ENCODE measurements around the gene SLC6A19.
"Not testable (repeated sequence)": the region's sequence is repeated elsewhere in the genome, so short reads cannot be mapped to it uniquely, and the experiment has no call there.

The SLC6A19 gene

DNA sequence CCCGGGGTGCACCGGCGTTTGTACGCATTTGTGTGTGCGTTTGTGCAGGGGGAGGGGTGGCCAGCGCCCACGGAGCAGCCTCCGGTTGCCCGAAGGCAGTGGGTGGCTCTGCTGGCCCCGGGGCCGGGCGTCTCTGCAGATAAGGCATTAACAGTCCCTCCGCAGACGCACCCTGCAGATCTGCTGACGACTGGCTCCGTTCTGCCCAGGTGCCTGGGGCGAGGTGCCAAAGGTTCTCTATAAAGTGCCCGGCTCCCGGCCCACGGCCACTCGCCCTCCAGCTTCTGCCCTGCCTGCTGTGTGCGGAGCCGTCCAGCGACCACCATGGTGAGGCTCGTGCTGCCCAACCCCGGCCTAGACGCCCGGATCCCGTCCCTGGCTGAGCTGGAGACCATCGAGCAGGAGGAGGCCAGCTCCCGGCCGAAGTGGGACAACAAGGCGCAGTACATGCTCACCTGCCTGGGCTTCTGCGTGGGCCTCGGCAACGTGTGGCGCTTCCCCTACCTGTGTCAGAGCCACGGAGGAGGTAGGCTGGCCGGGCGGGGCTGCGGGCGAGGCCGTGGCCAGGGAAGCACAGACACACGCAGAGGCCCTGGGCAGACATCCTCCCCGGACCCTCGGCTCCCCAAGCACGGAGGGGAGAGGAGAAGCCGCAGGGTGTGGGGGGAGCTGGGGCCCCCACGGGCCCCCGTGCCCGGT is at the start of gene SLC6A19:
Gene SLC6A19 (plus strand): TSS at position 269 of the 699 bp plus-strand sequence. CDS start 56 bp downstream, at position 325.
- Histone ChIP-seq H3K9me3 (ENCODE audit: control insufficient read depth, low read length) (no peaks in the 10 kb centered on the region), H3K36me3 (ENCODE audit: control insufficient read depth, insufficient read depth, low read length) (no peaks in the 10 kb centered on the region), H3K4me1 (ENCODE audit: control insufficient read depth, insufficient read depth, low read length) (peaks cover 23% of the 10 kb centered on the region), H3K27me3 (ENCODE audit: control insufficient read depth, insufficient read depth, low read length) (peaks cover 24% of the 10 kb centered on the region), H3K4me3 (ENCODE audit: low read length) (no peak within 1 kb of the TSS), H3K9ac (ENCODE audit: low read length) (no peak within 1 kb of the TSS)

DNA sequence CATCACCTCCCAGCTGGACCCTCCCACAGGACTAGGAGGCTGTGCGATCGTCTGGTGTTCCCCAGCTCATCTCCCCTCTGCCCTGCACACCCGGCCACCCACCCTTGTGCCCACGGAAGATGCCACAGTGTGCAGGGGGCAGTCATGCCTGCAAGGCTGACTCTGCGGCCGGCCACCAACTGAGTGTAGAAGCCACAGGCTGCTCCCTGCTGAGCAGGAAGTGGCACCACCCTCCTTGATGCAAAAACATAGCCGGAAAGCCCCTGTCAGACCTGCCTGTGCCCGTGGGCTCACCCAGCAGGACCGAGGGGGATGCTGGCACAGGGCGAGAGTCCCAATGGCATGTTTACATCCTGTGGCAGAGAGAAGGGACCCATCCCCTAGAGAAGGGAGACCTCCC is 49.2 kb upstream of the SLC6A19 start:
- H3K9ac ChIP-seq (ENCODE audit: low read length) = no peak overlapping the region
- H3K9me3 ChIP-seq (ENCODE audit: control insufficient read depth, low read length) = no peaks in the 10 kb centered on the region
- H3K4me3 ChIP-seq (ENCODE audit: low read length) = no peak overlapping the region
- H3K4me1 ChIP-seq (ENCODE audit: control insufficient read depth, insufficient read depth, low read length) = peaks cover 16% of the 10 kb centered on the region
- no peaks in the 10 kb centered on the region for H3K36me3 ChIP-seq (ENCODE audit: control insufficient read depth, insufficient read depth, low read length)
- H3K27me3 ChIP-seq (ENCODE audit: control insufficient read depth, insufficient read depth, low read length) = peaks cover 38% of the 10 kb centered on the region

- Histone ChIP-seq H3K9ac (ENCODE audit: low read length) (no peak overlapping the region), H3K27me3 (ENCODE audit: control insufficient read depth, insufficient read depth, low read length) (peaks cover 38% of the 10 kb centered on the region), H3K36me3 (ENCODE audit: control insufficient read depth, insufficient read depth, low read length) (no peaks in the 10 kb centered on the region), H3K9me3 (ENCODE audit: control insufficient read depth, low read length) (no peaks in the 10 kb centered on the region), H3K4me3 (ENCODE audit: low read length) (no peak overlapping the region), H3K4me1 (ENCODE audit: control insufficient read depth, insufficient read depth, low read length) (peaks cover 16% of the 10 kb centered on the region)
Observed at GRCh38 chr5:1152771-1153282, 48.6 kb upstream of the SLC6A19 start.

DNA sequence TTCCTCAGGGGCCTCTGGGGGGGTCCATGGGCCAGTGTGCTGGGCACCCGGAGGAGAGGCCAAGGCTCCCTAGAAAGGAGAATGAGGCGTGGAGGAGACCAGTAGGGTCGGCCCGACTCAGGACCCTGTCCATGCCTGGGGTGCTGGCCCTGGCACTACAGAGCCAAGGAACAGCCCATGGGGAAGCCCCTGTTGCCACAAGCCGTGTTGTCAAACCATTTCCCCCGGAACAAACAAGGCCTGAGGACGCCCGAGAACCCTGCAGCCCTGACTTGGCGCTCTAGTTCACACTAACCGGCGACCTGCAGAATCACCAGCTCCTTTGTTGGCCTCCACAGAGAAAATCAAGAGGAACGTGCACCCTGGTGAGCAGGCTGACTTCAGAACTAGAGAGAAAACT is 48.0 kb upstream of the SLC6A19 start:
- Histone ChIP-seq H3K4me3 (ENCODE audit: low read length) (no peak overlapping the region), H3K9ac (ENCODE audit: low read length) (no peak overlapping the region), H3K27me3 (ENCODE audit: control insufficient read depth, insufficient read depth, low read length) (peaks cover 38% of the 10 kb centered on the region), H3K36me3 (ENCODE audit: control insufficient read depth, insufficient read depth, low read length) (no peaks in the 10 kb centered on the region), H3K9me3 (ENCODE audit: control insufficient read depth, low read length) (no peaks in the 10 kb centered on the region), H3K4me1 (ENCODE audit: control insufficient read depth, insufficient read depth, low read length) (peaks cover 16% of the 10 kb centered on the region)

GRCh38 chr5:1155191-1156032 is 46.0 kb upstream of the SLC6A19 start:
- peaks cover 41% of the 10 kb centered on the region for H3K27me3 ChIP-seq (ENCODE audit: control insufficient read depth, insufficient read depth, low read length)
- no peak overlapping the region for H3K4me3 ChIP-seq (ENCODE audit: low read length)
- no peaks in the 10 kb centered on the region for H3K9me3 ChIP-seq (ENCODE audit: control insufficient read depth, low read length)
- H3K36me3 ChIP-seq (ENCODE audit: control insufficient read depth, insufficient read depth, low read length) = no peaks in the 10 kb centered on the region
- no peak overlapping the region for H3K9ac ChIP-seq (ENCODE audit: low read length)
- H3K4me1 ChIP-seq (ENCODE audit: control insufficient read depth, insufficient read depth, low read length) = peaks cover 16% of the 10 kb centered on the region

DNA sequence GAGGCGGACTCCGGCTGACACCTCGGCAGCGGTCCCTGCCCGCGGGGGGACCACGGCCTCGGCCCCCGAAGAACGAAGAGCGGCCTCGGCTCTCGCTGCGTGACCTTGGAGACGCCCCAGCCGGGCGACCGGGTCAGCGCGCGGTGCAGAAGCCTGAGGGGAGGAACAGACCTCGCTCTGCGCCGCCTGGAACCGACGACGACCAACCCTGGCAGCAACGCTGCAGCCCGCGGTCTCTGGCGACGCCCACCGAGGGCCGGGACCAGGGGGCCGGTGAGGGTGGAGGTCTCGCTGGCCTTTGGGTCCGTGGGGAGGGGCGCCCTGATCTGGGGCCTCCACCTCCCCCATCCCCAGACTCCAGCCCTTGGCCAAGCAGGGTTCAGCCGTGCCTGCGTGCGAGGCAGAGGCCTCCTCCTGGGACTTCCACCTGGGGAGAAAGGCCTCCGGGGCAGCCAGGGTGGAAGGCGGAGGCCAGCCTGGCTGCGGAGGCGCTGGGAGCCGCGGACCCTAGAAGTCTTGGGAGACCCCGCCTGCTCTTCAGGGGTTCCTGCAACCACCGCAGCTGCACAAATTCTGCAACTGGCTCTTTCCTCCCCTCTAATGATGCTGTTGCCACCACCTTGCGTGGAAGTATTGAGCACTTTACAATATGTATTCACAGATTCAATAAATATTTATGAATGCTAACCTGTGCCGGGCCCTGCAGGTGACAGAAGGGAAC is 45.2 kb upstream of the SLC6A19 start:
- Histone ChIP-seq H3K4me3 (ENCODE audit: low read length) (no peak overlapping the region), H3K36me3 (ENCODE audit: control insufficient read depth, insufficient read depth, low read length) (no peaks in the 10 kb centered on the region), H3K4me1 (ENCODE audit: control insufficient read depth, insufficient read depth, low read length) (peaks cover 19% of the 10 kb centered on the region), H3K9ac (ENCODE audit: low read length) (no peak overlapping the region), H3K9me3 (ENCODE audit: control insufficient read depth, low read length) (no peaks in the 10 kb centered on the region), H3K27me3 (ENCODE audit: control insufficient read depth, insufficient read depth, low read length) (peaks cover 41% of the 10 kb centered on the region)

DNA sequence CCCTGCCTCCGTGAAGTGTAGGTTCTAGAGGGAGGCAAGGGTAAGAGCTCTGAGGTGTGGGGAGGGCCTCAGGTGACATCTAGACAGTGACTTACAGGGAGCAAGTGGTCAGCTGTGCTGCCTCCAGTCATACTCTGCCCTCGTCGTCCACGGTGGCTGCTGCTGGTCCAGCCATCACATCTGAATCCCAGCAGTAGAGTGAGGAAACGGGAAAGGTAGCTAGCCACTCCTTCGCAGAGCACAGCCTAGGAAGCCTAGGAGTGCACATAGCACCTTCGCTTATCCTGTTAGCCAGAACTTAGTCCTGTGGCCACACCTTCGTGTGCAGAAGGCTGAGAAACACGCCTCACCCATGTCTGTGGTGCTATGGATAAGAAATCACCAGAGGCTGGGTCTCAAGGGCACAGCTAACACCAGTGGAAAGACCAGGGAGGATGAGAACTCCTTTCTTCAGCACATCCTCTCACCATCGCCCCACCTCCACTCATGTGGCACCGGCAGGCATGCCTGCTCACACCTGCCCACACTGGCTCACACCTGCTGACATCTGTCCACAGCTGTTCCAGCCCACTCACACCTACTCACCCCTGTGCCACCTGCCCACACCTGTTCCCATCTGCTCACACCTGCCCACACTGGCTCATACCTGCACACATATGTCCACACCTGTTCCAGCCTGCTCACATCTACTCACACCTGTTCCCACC is 44.5 kb upstream of the SLC6A19 start:
- no peak overlapping the region for H3K4me3 ChIP-seq (ENCODE audit: low read length)
- H3K27me3 ChIP-seq (ENCODE audit: control insufficient read depth, insufficient read depth, low read length) = peaks cover 41% of the 10 kb centered on the region
- H3K36me3 ChIP-seq (ENCODE audit: control insufficient read depth, insufficient read depth, low read length) = no peaks in the 10 kb centered on the region
- peaks cover 26% of the 10 kb centered on the region for H3K4me1 ChIP-seq (ENCODE audit: control insufficient read depth, insufficient read depth, low read length)
- no peak overlapping the region for H3K9ac ChIP-seq (ENCODE audit: low read length)
- H3K9me3 ChIP-seq (ENCODE audit: control insufficient read depth, low read length) = no peaks in the 10 kb centered on the region

DNA sequence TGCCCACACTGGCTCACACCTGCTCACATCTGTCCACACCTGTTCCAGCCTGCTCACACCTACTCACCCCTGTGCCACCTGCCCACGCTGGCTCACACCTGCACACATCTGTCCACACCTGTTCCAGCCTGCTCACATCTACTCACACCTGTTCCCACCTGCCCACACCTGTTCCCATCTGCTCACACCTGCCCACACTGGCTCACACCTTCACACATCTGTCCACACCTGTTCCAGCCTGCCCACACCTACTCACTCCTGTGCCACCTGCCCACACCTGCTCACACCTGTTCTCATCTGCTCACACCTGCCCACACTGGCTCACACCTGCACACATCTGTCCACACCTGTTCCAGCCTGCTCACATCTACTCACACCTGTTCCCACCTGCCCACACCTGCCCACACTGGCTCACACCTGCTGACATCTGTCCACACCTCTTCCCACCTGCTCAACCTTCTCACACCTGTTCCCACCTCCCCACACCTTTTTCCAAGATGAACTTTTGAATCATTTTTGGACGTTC is 43.9 kb upstream of the SLC6A19 start:
- not testable (repeated sequence) for H3K9me3 ChIP-seq (ENCODE audit: control insufficient read depth, low read length); H3K4me3 ChIP-seq (ENCODE audit: low read length); H3K36me3 ChIP-seq (ENCODE audit: control insufficient read depth, insufficient read depth, low read length); H3K9ac ChIP-seq (ENCODE audit: low read length)
- peaks cover 40% of the 10 kb centered on the region for H3K27me3 ChIP-seq (ENCODE audit: control insufficient read depth, insufficient read depth, low read length)
- peaks cover 26% of the 10 kb centered on the region for H3K4me1 ChIP-seq (ENCODE audit: control insufficient read depth, insufficient read depth, low read length)

GRCh38 chr5:1158647-1159340 is 42.6 kb upstream of the SLC6A19 start:
- H3K4me1 ChIP-seq (ENCODE audit: control insufficient read depth, insufficient read depth, low read length) = peaks cover 18% of the 10 kb centered on the region
- H3K27me3 ChIP-seq (ENCODE audit: control insufficient read depth, insufficient read depth, low read length) = peaks cover 28% of the 10 kb centered on the region
- H3K9ac ChIP-seq (ENCODE audit: low read length) = no peak overlapping the region
- H3K9me3 ChIP-seq (ENCODE audit: control insufficient read depth, low read length) = no peaks in the 10 kb centered on the region
- no peaks in the 10 kb centered on the region for H3K36me3 ChIP-seq (ENCODE audit: control insufficient read depth, insufficient read depth, low read length)
- H3K4me3 ChIP-seq (ENCODE audit: low read length) = no peak overlapping the region

GRCh38 chr5:1159341-1159675 is 42.1 kb upstream of the SLC6A19 start:
- Histone ChIP-seq H3K9me3 (ENCODE audit: control insufficient read depth, low read length) (no peaks in the 10 kb centered on the region), H3K4me1 (ENCODE audit: control insufficient read depth, insufficient read depth, low read length) (peaks cover 18% of the 10 kb centered on the region), H3K27me3 (ENCODE audit: control insufficient read depth, insufficient read depth, low read length) (peaks cover 23% of the 10 kb centered on the region), H3K4me3 (ENCODE audit: low read length) (no peak overlapping the region), H3K36me3 (ENCODE audit: control insufficient read depth, insufficient read depth, low read length) (no peaks in the 10 kb centered on the region), H3K9ac (ENCODE audit: low read length) (no peak overlapping the region)

Data from mucosa of stomach (tissue), 1 donor.